Testis (tissue), 2 donors: ENCODE results near the gene MEA1.
"Not testable (repeated sequence)": the region's sequence is repeated elsewhere in the genome, so short reads cannot be mapped to it uniquely, and the experiment has no call there.

Source experiments
- POLR2A ChIP-seq: fragments of 450-650 bp; IDR thresholded peaks from one replicate; pipeline ENCODE4 v1.6.1; 2017; ENCODE audit warnings: antibody characterized with exemption, mild to moderate bottlenecking, moderate library complexity
- TF ChIP-seq, protein P1 (sequence below), 3 experiments: fragments of 450-650 bp in 2 of 3; fragments of 200-600 bp in 1 of 3; sonication (generic) in 1 of 3; IDR thresholded peaks; one replicate each; pipeline ENCODE4 v1.5.1; 2016 to 2019; ENCODE audit warnings: antibody characterized with exemption in 3 of 3, mild to moderate bottlenecking in 2 of 3, moderate library complexity in 1 of 3

DNA sequence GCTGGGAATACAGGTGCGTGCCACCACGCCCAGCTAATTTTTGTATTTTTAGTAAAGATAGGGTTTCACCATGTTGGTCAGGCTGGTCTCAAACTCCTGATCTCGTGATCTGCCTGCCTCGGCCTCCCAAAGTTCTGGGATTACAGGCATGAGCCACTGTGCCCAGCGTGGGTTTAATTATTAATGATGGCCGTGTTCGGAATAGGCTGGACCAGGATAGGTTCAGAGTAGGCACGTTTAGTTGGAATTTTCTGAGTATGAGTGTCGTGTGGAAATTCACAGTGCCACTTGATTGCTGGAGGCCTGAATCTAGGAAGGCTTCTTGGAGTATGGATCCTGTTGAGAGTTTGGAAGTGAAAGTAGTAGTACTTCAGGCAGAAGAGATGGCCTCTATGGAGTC lies 15.5 kb downstream of the MEA1 start:
- TF ChIP-seq, protein P1, sequence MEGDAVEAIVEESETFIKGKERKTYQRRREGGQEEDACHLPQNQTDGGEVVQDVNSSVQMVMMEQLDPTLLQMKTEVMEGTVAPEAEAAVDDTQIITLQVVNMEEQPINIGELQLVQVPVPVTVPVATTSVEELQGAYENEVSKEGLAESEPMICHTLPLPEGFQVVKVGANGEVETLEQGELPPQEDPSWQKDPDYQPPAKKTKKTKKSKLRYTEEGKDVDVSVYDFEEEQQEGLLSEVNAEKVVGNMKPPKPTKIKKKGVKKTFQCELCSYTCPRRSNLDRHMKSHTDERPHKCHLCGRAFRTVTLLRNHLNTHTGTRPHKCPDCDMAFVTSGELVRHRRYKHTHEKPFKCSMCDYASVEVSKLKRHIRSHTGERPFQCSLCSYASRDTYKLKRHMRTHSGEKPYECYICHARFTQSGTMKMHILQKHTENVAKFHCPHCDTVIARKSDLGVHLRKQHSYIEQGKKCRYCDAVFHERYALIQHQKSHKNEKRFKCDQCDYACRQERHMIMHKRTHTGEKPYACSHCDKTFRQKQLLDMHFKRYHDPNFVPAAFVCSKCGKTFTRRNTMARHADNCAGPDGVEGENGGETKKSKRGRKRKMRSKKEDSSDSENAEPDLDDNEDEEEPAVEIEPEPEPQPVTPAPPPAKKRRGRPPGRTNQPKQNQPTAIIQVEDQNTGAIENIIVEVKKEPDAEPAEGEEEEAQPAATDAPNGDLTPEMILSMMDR (IDR thresholded peaks at IDR 0.05), result not testable (repeated sequence)
- not testable (repeated sequence) for TF ChIP-seq POLR2A
